ENCODE measurements around the gene EVA1A. TPM values are rescaled to one million over a fixed set of nuclear protein-coding genes. Genes with fewer than 3 reads are reported as not detected.

EVA1A gene
- total RNA-seq, 5 donors from 2014 or later (not counting 1 experiment from before 2014, with no cell fraction given): 0.62 TPM; not detected in 4

- H3K27me3 Mint-ChIP-seq: peaks cover 37 to 57% of the 10 kb centered on the region in 2 donors
- Histone ChIP-seq H3K4me3 (ENCODE audit: control insufficient read depth in 1 of 2, extremely low read depth in 1 of 2, low read length in 1 of 2) (no peak overlapping the region), H3K4me1 (ENCODE audit: control insufficient read depth in 1 of 2, extremely low read depth in 1 of 2, insufficient read depth in 2 of 2, low read length in 2 of 2) (peaks cover 14 to 16% of the 10 kb centered on the region in 2 experiments), H3K9me3 (no peaks in the 10 kb centered on the region), H3K36me3 (ENCODE audit: control insufficient read depth in 2 of 2, extremely low read depth in 1 of 2, insufficient read depth in 1 of 2, low read length in 1 of 2) (no peaks in the 10 kb centered on the region), H3K27me3 (replicated peaks in 1 of 2; ENCODE audit: control insufficient read depth in 2 of 2, extremely low read depth in 1 of 2, insufficient read depth in 2 of 2, low read length in 1 of 2) (peaks cover 0 to 38% of the 10 kb centered on the region in 2 experiments), H3K27ac (ENCODE audit: low read length) (no peak overlapping the region)
- CTCF ChIA-PET: no interaction called here
- no peaks in the 10 kb centered on the region for H3K9me3 Mint-ChIP-seq
- no peak overlapping the region for H3K27ac Mint-ChIP-seq
- no peak for DNase-seq
- no peak overlapping the region for H3K4me3 Mint-ChIP-seq
- ATAC-seq (replicated peaks in 1 of 4): no peak
- 84% methylated on average over 4 of the region's 4 CpGs for WGBS (ENCODE audit: insufficient coverage)
- H3K4me1 Mint-ChIP-seq: peaks cover 15 to 18% (median 16%) of the 10 kb centered on the region in 3 donors
- H3K36me3 Mint-ChIP-seq: no peaks in the 10 kb centered on the region
- POLR2A ChIA-PET: no interaction called here
Observed at GRCh38 chr2:75557474-75558133, 3.1 kb downstream of the EVA1A start.

GRCh38 chr2:75556679-75557366 is 3.9 kb downstream of the EVA1A start:
- H3K27ac Mint-ChIP-seq: no peak overlapping the region
- ChIA-PET CTCF (no interaction called here), POLR2A (no interaction called here)
- no CpG with 5 or more reads among the region's 7 CpGs for WGBS (ENCODE audit: insufficient coverage)
- H3K4me3 Mint-ChIP-seq: no peak overlapping the region
- ATAC-seq (replicated peaks in 1 of 4) (no peak), DNase-seq (no peak)
- Histone ChIP-seq H3K27me3 (replicated peaks in 1 of 2; ENCODE audit: control insufficient read depth in 2 of 2, extremely low read depth in 1 of 2, insufficient read depth in 2 of 2, low read length in 1 of 2) (peaks cover 0 to 38% of the 10 kb centered on the region in 2 experiments), H3K4me3 (ENCODE audit: control insufficient read depth in 1 of 2, extremely low read depth in 1 of 2, low read length in 1 of 2) (no peak overlapping the region), H3K27ac (ENCODE audit: low read length) (no peak overlapping the region), H3K4me1 (ENCODE audit: control insufficient read depth in 1 of 2, extremely low read depth in 1 of 2, insufficient read depth in 2 of 2, low read length in 2 of 2) (peaks cover 8 to 14% of the 10 kb centered on the region in 2 experiments), H3K9me3 (no peaks in the 10 kb centered on the region), H3K36me3 (ENCODE audit: control insufficient read depth in 2 of 2, extremely low read depth in 1 of 2, insufficient read depth in 1 of 2, low read length in 1 of 2) (no peaks in the 10 kb centered on the region)
- H3K4me1 Mint-ChIP-seq: peaks cover 15 to 18% (median 16%) of the 10 kb centered on the region in 3 donors
- no peaks in the 10 kb centered on the region for H3K36me3 Mint-ChIP-seq
- H3K27me3 Mint-ChIP-seq: peaks cover 39 to 60% of the 10 kb centered on the region in 2 donors
- H3K9me3 Mint-ChIP-seq: no peaks in the 10 kb centered on the region

GRCh38 chr2:75555701-75556100 is 5.0 kb downstream of the EVA1A start:
- Histone ChIP-seq H3K27me3 (replicated peaks in 1 of 2; ENCODE audit: control insufficient read depth in 2 of 2, extremely low read depth in 1 of 2, insufficient read depth in 2 of 2, low read length in 1 of 2) (peaks cover 0 to 30% of the 10 kb centered on the region in 2 experiments), H3K9me3 (no peaks in the 10 kb centered on the region), H3K27ac (ENCODE audit: low read length) (no peak overlapping the region), H3K4me3 (ENCODE audit: control insufficient read depth in 1 of 2, extremely low read depth in 1 of 2, low read length in 1 of 2) (no peak overlapping the region), H3K4me1 (ENCODE audit: control insufficient read depth in 1 of 2, extremely low read depth in 1 of 2, insufficient read depth in 2 of 2, low read length in 2 of 2) (peaks cover 2 to 10% of the 10 kb centered on the region in 2 experiments), H3K36me3 (ENCODE audit: control insufficient read depth in 2 of 2, extremely low read depth in 1 of 2, insufficient read depth in 1 of 2, low read length in 1 of 2) (no peaks in the 10 kb centered on the region)
- WGBS (ENCODE audit: insufficient coverage): 78% methylated on average over 4 of the region's 4 CpGs
- no peak overlapping the region for H3K4me3 Mint-ChIP-seq
- ChIA-PET POLR2A (no interaction called here), CTCF (no interaction called here)
- ATAC-seq (replicated peaks in 1 of 4) (no peak), DNase-seq (no peak)
- peaks cover 7 to 9% (median 8%) of the 10 kb centered on the region in 3 donors for H3K4me1 Mint-ChIP-seq
- no peaks in the 10 kb centered on the region for H3K9me3 Mint-ChIP-seq
- no peak overlapping the region for H3K27ac Mint-ChIP-seq
- peaks cover 36 to 58% of the 10 kb centered on the region in 2 donors for H3K27me3 Mint-ChIP-seq
- no peaks in the 10 kb centered on the region for H3K36me3 Mint-ChIP-seq

- no peak overlapping the region for H3K4me3 Mint-ChIP-seq
- H3K27me3 ChIP-seq (replicated peaks in 1 of 2; ENCODE audit: control insufficient read depth in 2 of 2, extremely low read depth in 1 of 2, insufficient read depth in 2 of 2, low read length in 1 of 2): peaks cover 0 to 19% of the 10 kb centered on the region in 2 experiments
- no peak overlapping the region for H3K4me3 ChIP-seq (ENCODE audit: control insufficient read depth in 1 of 2, extremely low read depth in 1 of 2, low read length in 1 of 2)
- POLR2A ChIA-PET: no interaction called here
- H3K36me3 Mint-ChIP-seq: no peaks in the 10 kb centered on the region
- no peaks in the 10 kb centered on the region for H3K9me3 Mint-ChIP-seq
- H3K4me1 ChIP-seq (ENCODE audit: control insufficient read depth in 1 of 2, extremely low read depth in 1 of 2, insufficient read depth in 2 of 2, low read length in 2 of 2): no peaks in the 10 kb centered on the region
- no peak overlapping the region for H3K27ac ChIP-seq (ENCODE audit: low read length)
- no peaks in the 10 kb centered on the region for H3K36me3 ChIP-seq (ENCODE audit: control insufficient read depth in 2 of 2, extremely low read depth in 1 of 2, insufficient read depth in 1 of 2, low read length in 1 of 2)
- CTCF ChIA-PET: no interaction called here
- no CpG with 5 or more reads among the region's 4 CpGs for WGBS (ENCODE audit: insufficient coverage)
- no peaks in the 10 kb centered on the region for H3K9me3 ChIP-seq
- no peak for DNase-seq
- no peak for ATAC-seq (replicated peaks in 1 of 4)
- H3K4me1 Mint-ChIP-seq: no peaks in the 10 kb centered on the region
- H3K27ac Mint-ChIP-seq: no peak overlapping the region
- peaks cover 25 to 54% of the 10 kb centered on the region in 2 donors for H3K27me3 Mint-ChIP-seq
Observed at GRCh38 chr2:75553935-75554531, 6.7 kb downstream of the EVA1A start.

- ChIA-PET CTCF (no interaction called here), POLR2A (no interaction called here)
- DNase-seq (no peak), ATAC-seq (replicated peaks in 1 of 4) (no peak)
- 70% methylated on average over 1 of the region's 1 CpG for WGBS (ENCODE audit: insufficient coverage)
- no peaks in the 10 kb centered on the region for H3K36me3 ChIP-seq (ENCODE audit: control insufficient read depth in 2 of 2, extremely low read depth in 1 of 2, insufficient read depth in 1 of 2, low read length in 1 of 2)
- no peak overlapping the region for H3K4me3 ChIP-seq (ENCODE audit: control insufficient read depth in 1 of 2, extremely low read depth in 1 of 2, low read length in 1 of 2)
- Mint-ChIP-seq H3K27me3 (peaks cover 21 to 46% of the 10 kb centered on the region in 2 donors), H3K36me3 (no peaks in the 10 kb centered on the region), H3K4me1 (no peaks in the 10 kb centered on the region), H3K27ac (no peak overlapping the region), H3K9me3 (no peaks in the 10 kb centered on the region), H3K4me3 (no peak overlapping the region)
- no peak overlapping the region for H3K27ac ChIP-seq (ENCODE audit: low read length)
- H3K4me1 ChIP-seq (ENCODE audit: control insufficient read depth in 1 of 2, extremely low read depth in 1 of 2, insufficient read depth in 2 of 2, low read length in 2 of 2): no peaks in the 10 kb centered on the region
- H3K27me3 ChIP-seq (replicated peaks in 1 of 2; ENCODE audit: control insufficient read depth in 2 of 2, extremely low read depth in 1 of 2, insufficient read depth in 2 of 2, low read length in 1 of 2): peaks cover 0 to 14% of the 10 kb centered on the region in 2 experiments
- H3K9me3 ChIP-seq: no peaks in the 10 kb centered on the region
Observed at GRCh38 chr2:75552222-75552621, 8.5 kb downstream of the EVA1A start.

- no peaks in the 10 kb centered on the region for H3K4me1 Mint-ChIP-seq
- no peaks in the 10 kb centered on the region for H3K9me3 ChIP-seq
- CTCF ChIA-PET: no interaction called here
Observed at GRCh38 chr2:75551434-75551833, 9.3 kb downstream of the EVA1A start.

More at GRCh38 chr2:75551434-75551833, 9.3 kb downstream of the EVA1A start:
- no peaks in the 10 kb centered on the region for H3K36me3 Mint-ChIP-seq
- H3K36me3 ChIP-seq (ENCODE audit: control insufficient read depth in 2 of 2, extremely low read depth in 1 of 2, insufficient read depth in 1 of 2, low read length in 1 of 2): no peaks in the 10 kb centered on the region
- H3K4me1 ChIP-seq (ENCODE audit: control insufficient read depth in 1 of 2, extremely low read depth in 1 of 2, insufficient read depth in 2 of 2, low read length in 2 of 2): no peaks in the 10 kb centered on the region
- peaks cover 21 to 43% of the 10 kb centered on the region in 2 donors for H3K27me3 Mint-ChIP-seq
- no peak overlapping the region for H3K27ac Mint-ChIP-seq
- peaks cover 0 to 7% of the 10 kb centered on the region in 2 experiments for H3K27me3 ChIP-seq (replicated peaks in 1 of 2; ENCODE audit: control insufficient read depth in 2 of 2, extremely low read depth in 1 of 2, insufficient read depth in 2 of 2, low read length in 1 of 2)
- H3K4me3 ChIP-seq (ENCODE audit: control insufficient read depth in 1 of 2, extremely low read depth in 1 of 2, low read length in 1 of 2): no peak overlapping the region
- ATAC-seq (replicated peaks in 1 of 4) (no peak), DNase-seq (no peak)
- no peak overlapping the region for H3K27ac ChIP-seq (ENCODE audit: low read length)
- no peak overlapping the region for H3K4me3 Mint-ChIP-seq
- POLR2A ChIA-PET: no interaction called here
- no peaks in the 10 kb centered on the region for H3K9me3 Mint-ChIP-seq
- 90% methylated on average over 2 of the region's 3 CpGs for WGBS (ENCODE audit: insufficient coverage)

All from T-cell (primary cell).